DND-41 (cell line): ENCODE results near the gene C17orf58.
"Not testable (repeated sequence)": the region's sequence is repeated elsewhere in the genome, so short reads cannot be mapped to it uniquely, and the experiment has no call there.

Experiments used
- EZH2 ChIP-seq: IDR thresholded peaks from 3 replicates; pipeline ENCODE4 v1.6.1; 2012; ENCODE audit warnings: borderline replicate concordance, low read depth, mild to moderate bottlenecking, moderate library complexity, low read length, inconsistent platforms; ENCODE audit not compliant: severe bottlenecking
- TF ChIP-seq, protein P1 (sequence below): IDR thresholded peaks from 2 replicates; pipeline ENCODE4 v1.5.1; 2012; ENCODE audit warnings: borderline replicate concordance, low read length, moderate library complexity, mild to moderate bottlenecking; ENCODE audit not compliant: poor library complexity, severe bottlenecking; ENCODE audit errors: extremely low read depth

DNA sequence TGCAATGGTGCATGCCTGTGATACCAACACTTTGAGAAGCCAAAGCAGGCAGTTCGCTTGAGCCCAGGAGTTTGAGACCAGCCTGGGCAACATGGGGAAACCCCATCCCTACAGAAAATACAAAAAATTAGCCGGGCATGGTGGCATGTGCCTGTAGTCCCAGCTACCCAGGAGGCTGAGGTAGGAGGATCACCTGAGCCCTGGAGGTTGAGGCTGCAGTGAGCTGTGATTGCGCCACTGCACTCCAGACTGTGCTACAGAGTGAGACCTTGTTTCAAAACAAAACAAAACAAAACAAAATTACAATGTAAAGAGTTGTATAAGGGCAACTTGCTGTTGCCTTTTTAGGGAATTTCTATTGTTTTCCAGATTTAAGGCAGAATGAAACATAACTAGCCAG lies 15.4 kb downstream of the C17orf58 start:
- TF ChIP-seq, protein P1, sequence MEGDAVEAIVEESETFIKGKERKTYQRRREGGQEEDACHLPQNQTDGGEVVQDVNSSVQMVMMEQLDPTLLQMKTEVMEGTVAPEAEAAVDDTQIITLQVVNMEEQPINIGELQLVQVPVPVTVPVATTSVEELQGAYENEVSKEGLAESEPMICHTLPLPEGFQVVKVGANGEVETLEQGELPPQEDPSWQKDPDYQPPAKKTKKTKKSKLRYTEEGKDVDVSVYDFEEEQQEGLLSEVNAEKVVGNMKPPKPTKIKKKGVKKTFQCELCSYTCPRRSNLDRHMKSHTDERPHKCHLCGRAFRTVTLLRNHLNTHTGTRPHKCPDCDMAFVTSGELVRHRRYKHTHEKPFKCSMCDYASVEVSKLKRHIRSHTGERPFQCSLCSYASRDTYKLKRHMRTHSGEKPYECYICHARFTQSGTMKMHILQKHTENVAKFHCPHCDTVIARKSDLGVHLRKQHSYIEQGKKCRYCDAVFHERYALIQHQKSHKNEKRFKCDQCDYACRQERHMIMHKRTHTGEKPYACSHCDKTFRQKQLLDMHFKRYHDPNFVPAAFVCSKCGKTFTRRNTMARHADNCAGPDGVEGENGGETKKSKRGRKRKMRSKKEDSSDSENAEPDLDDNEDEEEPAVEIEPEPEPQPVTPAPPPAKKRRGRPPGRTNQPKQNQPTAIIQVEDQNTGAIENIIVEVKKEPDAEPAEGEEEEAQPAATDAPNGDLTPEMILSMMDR: not testable (repeated sequence)
- TF ChIP-seq EZH2: not testable (repeated sequence)
